NCI-H226 (cell line): ENCODE data around the gene XPR1.

Experiments
- DNase-seq: peaks from one replicate; pipeline ENCODE4 v3.0.0-alpha.2; 2015

XPR1 gene

DNA sequence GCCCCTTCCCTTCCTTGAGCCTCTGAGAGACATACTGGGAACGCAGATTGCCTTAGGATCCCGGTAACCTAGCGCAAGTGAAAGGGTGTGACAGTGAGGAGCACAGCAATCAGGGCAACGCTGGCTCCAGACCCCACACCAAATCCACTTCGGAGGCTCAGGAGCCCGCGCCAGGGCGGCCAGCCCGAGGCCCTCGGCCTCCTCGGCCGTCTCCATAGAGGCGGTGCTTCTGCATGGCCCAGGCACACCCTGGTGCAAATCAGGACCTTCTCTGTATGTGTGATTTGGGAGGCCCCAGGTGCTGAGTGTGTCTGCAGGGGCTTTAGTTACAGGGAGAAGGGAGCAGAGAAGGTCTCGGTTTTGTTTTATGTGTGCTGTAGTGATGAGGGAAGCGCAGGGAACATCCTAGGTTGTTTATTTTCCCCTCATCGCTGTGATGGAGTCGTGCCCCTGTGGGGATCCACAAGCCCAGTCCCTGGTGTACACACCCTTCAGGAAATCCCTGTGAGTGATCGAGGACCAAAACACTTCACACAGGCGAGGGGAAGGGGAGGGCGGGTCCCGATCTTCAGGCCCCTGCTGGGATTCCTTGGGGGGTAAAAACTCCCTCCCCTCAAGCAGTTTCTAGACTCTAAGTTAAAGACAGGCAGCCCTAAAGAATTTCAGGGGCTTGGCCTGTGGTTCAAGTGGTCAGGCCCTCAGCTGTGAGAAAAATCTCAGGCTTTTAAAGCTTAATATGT, 290.2 kb downstream of the XPR1 start:
- no peak for DNase-seq

DNA sequence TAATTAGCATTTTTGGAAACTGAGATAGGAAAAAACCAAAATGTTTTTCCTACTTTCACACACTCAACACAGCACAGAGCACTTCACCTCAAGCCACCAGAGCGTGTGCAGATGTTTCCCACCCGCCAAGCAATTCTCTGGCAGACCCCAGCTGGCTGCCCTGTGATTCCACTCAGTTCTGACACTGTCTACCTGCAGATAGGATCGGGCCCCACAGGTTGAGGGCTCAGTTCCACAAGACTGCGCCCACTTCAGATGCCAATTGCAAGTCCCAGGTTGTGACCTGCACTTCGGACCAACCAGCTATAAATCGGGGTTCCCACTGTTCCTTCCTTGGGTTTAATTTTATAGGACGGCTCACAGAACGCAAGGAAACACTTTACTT, 290.8 kb downstream of the XPR1 start:
- no peak for DNase-seq

DNA sequence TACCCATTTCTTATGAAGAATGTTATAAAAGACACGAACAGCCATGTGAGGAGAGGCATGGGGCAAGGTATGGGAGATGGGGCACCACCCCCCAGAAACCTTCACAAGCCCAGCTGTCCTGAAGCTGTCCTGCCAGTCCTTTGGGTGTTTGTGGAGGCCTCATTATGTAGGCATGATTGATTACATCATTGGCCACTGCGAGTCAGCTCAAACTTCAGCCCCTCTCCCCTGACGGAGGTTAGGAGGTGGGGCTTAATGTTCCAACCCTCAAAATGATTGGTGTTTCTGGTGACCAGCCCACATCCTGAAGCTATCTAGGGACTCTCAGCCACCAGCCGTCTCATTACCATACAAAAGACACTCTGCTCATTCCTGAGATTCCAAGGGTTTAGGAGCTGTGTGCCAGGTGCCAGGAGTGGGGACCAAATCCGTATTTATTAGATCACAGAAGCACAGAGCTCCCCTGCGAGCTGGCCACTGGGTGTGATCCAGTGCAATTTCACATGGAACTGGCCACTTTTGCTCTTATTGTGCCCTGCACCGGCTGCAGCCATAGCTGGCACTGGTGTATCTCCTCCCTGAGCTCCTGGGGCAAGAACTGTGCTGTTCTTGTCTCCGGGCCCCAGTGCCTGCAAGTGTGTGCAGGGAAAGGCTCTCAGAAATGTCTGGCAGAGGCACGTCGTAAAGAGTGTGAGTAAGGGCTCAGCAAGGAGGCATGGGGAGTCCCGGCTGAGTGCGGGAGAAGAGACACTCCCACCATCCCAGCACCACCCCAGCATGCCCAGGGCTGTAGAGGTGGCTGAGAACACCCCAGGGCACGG, 291.4 kb downstream of the XPR1 start:
- DNase-seq: no peak

- no peak for DNase-seq
Observed at GRCh38 chr1:180923887-180924286, 292.1 kb downstream of the XPR1 start.

- no peak for DNase-seq
Observed at GRCh38 chr1:180924939-180925338, 293.1 kb downstream of the XPR1 start.

- DNase-seq: no peak
Observed at GRCh38 chr1:180925471-180926051, 293.7 kb downstream of the XPR1 start.

GRCh38 chr1:180926164-180926981, 294.6 kb downstream of the XPR1 start:
- no peak for DNase-seq

DNA sequence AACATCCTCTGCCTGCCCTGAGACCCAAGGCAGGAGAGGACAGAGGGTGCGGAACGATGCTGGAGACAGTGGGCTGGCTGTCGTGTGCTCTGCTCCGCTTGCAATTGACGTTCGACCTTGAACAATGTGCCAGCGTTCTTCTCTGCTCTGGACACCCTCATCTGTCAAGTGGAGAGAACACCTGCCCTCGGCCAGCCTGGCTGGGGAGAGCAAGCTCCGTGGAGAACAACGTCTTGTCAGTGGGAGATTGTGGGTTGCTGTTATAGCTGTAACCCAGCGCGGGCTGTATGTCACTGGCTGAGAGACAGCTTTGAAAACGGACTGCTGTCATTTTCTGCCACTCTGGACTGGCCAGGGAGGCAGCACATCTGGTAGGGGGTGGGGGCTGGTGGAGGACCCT, 295.5 kb downstream of the XPR1 start:
- DNase-seq: no peak

DNA sequence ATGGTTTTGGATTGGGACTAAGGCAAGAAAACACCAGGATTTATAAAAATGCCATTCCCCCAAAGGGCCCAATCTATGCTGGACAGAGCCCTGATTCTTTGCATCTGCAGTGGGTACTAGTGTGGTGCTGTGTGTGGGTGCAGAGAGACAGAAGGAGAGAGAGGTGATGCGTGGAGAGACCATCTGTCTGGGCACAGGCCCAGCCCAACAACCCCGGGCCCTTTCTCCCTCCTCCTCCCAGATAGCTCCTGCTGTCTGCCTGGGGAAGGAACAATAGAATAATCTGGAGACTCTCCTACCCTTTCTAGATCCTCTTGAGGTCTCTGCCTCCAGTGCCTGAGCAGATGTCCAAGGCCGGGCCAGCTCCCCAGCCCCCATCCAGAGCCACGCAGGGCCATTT, 296.0 kb downstream of the XPR1 start:
- no peak for DNase-seq

DNA sequence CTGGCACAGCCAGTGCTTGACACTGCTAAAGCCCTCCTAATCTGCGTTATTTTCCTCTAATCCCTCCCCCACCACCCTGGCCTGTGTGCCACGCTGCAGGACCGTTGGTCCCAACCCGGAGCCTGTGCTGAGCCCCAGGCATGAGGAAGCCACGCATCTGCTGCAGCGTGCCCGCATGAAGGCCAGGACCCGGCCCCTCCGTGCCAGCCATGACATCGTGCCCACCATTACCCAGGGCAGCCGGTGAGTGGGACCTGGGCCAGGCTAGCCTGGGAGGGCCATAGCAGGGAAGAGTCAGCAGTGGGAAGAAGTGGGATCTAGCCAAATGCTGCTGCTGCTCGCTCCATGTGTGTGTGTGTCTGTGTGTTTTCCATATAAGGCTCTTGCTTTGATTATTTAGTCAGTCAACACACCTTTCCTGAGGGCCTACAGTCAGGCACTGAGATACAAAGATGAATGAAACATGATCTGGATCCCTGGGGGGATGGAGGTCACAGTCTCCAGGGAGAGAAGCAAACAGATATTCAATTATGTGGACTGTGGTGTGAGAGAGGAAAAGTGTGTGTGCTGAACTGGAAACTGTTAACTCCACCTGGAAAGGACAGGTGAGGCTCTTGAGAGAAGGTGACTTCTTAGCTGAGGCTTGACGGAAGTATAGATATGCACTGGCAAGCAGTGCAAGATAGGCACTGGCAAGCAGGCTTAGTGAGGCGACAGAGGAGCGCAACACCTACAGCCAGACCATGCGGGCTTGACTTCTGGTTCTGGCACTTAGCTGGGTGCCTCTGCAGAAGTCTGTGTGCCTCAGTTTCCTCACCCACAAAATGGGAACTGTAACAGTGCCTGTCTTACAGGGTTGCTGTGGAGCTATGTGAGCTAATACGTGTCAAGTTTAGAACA, 296.8 kb downstream of the XPR1 start:
- no peak for DNase-seq

GRCh38 chr1:180929389-180929788, 297.6 kb downstream of the XPR1 start:
- no peak for DNase-seq

- DNase-seq: no peak
Observed at GRCh38 chr1:180930687-180931086, 298.9 kb downstream of the XPR1 start.

- DNase-seq: no peak
Observed at GRCh38 chr1:180931529-180931928, 299.7 kb downstream of the XPR1 start.

DNA sequence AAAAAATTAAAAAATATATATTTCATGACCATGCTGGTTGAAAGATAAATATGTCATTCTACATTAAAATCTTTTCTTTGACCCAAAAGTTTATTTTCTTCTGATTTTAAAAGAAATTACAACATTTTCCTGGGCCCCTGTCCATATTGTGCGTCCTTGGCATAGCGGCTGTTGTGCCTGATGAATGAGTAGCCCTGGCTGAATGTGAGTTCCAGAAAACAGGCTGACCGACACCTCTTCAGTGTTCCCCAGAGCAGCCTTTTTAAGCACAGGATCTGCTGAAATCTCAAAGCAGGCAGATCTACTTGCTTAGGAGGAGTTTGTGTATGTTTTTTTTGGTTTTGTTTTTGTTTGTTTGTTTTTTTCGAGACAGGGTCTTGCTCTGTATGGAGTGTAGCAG, 300.6 kb downstream of the XPR1 start:
- DNase-seq: no peak

DNA sequence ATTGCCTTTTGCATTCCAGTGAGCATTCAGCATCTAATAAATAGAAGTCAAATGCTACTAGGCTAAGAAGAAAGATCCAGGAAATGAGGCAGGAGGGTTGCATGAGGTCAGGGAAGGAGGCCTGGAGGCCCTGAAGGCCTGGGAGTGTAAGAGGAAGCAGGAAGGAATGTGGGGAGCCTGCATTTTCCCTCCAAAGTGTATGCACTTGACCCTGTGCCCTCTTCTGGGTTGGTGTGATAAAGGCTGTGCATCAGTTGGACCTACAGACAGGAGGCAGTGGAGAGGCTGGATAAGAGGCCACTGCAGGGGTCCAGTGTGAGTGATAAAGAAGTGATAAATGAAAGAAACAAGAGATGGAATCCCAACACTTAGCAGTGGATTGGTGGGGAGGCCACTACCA, 301.3 kb downstream of the XPR1 start:
- DNase-seq: no peak

- DNase-seq: no peak
Observed at GRCh38 chr1:180934563-180934962, 302.7 kb downstream of the XPR1 start.

- DNase-seq: no peak
Observed at GRCh38 chr1:180935326-180936109, 303.7 kb downstream of the XPR1 start.

DNA sequence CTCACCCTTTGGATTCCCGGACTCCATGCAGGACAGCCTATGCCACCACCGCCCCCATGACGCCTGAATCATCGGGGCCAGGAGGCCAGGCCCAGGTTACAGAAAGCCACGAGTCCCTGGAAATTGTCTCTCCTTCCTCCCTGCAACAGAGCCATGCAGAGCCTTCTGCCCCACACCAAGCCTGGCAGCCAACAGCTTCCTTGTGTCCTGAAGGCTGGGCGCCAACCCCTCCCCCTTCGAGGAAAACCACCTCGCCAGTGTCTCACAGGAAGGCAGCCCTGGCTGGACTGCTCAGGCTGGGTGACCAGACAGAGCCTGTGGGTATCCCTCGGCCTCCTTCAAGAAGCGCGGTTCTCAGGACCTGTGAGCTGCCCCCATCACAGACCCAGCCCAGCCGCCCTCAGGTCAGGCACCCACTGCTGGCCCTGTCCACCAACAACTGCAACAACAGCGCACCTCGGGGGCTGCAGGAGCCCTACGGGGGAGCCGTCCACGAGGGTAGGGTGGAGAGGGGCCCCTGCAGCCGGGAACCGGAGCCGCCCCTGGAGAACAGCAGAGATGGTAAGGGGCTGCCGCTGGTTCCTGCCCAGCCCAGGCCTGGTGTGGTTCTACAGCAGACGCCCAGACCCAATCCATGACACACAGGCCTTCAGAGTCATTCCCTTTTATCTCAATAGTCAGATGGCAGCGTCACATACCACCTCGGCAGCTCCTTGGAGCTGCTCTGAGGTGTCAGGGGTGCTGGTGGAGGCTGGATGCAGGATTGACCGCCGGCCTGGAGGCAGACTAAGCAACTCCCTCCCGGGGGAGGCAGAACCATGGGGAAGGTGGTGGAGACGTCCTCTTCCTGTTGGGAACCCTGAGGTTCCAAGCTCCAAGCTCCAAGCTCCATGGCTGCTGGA, 304.5 kb downstream of the XPR1 start:
- DNase-seq: no peak

- no peak for DNase-seq
Observed at GRCh38 chr1:180937012-180937372, 305.2 kb downstream of the XPR1 start.

- DNase-seq: no peak
Observed at GRCh38 chr1:180937624-180938225, 305.9 kb downstream of the XPR1 start.
